ENCODE results near the gene EREG.
A peak's percentile ranks its signal among the peaks of the same experiment; 100 is the strongest.
"Not testable (repeated sequence)": the region's sequence is repeated elsewhere in the genome, so short reads cannot be mapped to it uniquely, and the experiment has no call there.

EREG gene, protein sequence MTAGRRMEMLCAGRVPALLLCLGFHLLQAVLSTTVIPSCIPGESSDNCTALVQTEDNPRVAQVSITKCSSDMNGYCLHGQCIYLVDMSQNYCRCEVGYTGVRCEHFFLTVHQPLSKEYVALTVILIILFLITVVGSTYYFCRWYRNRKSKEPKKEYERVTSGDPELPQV

DNA sequence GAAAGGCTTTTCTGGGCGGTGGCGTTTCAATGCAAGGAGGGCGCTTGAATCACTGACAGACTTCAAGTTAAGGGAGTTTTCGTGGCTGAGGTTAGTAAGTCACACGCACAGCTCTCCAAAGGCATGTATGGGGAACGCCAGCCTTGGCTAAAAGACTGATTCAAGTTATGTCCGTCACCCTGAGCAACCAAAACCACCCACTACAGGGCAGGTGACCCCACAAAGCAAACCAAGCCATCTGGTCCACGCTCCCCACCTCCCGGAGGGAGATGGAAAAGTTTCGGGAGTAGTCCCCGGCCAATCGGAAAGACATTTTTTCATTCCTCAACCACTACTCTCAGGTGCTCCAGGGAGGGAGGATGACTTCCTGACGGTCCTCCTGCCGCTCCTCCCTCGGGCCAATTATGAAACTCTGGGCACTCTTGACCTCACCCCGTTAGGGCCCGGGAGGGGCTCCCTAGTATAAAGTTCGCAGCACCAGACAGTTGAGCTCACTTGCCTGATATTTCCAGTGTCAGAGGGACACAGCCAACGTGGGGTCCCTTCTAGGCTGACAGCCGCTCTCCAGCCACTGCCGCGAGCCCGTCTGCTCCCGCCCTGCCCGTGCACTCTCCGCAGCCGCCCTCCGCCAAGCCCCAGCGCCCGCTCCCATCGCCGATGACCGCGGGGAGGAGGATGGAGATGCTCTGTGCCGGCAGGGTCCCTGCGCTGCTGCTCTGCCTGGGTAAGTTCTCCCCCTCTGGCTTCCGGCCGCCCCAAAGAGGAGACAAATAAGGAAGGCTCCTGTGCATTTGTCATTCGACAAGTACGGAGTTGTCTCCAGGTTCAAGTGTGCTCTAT is at the start of gene EREG:
TSS of gene EREG (plus strand) at position 494 of the 840 bp plus-strand sequence. CDS start at position 658, 164 bp downstream.
- DNase-seq = peak; percentile 78

DNA sequence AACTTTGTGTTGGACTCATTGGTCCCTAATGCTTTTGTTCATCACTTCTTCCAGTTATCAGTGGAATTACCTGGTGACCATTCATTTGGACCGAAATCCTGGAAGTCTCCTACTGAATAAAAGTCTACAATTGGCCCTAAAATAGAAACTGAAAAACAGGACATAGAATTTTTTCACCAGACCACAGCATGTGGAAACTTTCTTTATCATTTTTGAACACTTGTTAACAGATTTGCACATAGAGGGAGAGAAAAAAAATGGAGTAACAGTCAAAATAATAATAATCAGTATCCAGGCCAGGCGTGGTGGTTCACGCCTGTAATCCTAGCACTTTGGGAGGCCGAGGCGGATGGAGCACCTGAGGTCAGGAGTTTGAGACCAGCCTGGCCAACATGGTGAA is 49.6 kb upstream of the EREG start:
- DNase-seq = no peak

DNA sequence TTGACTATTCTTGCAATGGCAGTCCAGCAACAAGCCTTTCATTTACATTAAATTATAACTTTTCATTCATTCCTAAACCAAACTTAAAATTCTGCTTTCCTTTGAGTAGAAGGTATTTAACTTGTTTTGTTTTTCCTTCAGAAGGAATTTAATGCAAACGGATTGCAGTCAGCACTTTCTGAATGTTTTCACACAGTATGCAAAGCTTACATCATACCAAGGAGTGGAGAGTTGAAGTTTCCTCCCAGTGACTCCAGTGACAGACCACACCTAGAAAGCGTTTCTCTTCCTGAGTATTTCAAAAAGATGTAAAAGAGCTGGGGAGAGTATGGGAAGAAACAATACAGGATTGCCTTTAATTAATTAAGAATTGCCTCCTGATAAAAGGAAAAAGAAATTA is 48.5 kb upstream of the EREG start:
- DNase-seq = no peak

DNA sequence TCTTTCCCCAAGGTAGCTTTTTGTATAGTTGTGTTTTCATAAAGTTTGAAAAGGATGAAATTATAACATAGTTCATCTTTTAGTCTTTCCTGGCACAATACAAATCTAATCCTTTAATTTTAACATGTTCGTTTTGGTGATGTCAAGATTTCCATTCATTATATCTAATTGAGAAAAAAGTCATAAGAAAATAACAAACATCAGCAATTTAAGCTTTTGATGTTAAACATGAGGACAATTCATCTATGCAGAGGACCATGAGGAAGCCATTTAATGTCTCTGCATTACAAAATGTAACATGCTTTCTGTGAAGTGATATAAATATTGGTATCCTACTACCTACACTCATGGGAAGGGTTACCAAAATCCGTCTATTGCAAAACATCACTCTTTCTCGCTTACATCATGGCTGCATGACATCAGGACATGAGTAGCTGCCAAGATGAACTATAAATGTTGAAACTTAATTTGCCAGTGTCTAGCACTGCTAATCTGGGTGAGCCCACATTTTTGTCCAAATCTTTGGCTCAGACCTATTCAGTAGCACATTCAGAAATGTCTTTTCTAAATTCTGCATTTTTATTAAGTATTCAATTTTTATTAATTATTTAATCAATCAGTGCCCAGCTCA is 47.2 kb upstream of the EREG start:
- no peak for DNase-seq

DNA sequence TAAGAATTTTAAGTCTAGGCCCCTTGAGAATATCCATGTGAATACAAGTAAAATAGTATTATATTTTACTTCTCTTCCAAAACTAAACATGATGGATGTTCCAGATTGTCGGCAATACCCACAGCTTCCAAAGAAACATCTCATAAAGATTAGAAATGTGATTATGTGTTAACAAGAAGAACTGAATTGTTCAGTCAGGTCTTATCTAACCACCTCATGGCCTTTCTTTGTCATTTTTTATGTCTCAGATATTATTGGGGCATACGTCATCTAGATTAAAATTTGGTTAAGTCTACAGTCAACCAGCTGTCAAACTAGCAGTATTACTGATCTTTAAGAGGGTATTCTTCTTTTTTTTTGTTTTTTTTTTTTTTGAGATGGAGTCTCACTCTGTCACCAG is 46.7 kb upstream of the EREG start:
- no peak for DNase-seq

DNA sequence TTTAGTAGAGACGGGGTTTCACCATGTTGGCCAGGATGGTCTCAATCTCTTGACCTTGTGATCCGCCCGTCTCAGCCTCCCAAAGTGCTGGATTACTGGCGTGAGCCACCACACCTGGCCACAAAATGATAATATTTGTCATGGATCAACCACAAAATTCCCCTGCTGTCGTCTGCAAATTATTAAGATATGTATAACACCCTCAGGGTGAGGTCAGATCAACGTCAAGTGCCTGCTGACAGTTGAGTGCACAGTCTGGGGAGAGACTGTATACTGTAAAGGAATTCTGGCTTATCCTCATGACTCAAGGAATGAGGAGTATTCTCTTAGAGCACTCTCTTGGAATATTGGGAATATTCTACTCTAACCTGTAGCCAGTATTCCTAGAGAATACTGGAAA is 45.5 kb upstream of the EREG start:
- DNase-seq = no peak

DNA sequence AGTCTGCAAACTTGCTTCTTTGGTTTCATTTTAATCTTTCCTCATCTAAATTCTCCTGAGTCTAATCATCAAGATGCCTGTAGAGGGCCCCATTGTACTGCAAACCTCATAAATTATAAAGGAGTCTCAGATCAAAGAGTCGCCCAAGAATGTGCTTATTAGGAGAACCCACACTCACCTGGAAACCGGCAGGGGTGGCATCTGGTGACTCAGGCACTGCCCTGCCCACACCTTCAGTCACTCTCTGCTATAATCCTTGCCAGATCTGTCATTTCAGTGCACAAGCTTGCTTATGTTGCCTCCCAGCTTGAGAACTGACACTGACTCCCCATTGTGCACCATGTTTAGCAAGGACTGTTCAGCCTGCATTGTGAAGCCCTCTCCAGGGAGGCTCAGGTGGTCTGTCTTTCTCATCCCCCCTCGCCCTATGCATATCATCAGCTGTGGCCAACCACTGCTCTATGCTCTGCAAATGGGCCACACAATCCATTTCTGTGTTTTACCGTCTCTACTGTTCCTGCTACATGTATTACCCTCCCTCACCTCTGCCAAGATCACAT is 44.3 kb upstream of the EREG start:
- peak; percentile 83 for DNase-seq

DNA sequence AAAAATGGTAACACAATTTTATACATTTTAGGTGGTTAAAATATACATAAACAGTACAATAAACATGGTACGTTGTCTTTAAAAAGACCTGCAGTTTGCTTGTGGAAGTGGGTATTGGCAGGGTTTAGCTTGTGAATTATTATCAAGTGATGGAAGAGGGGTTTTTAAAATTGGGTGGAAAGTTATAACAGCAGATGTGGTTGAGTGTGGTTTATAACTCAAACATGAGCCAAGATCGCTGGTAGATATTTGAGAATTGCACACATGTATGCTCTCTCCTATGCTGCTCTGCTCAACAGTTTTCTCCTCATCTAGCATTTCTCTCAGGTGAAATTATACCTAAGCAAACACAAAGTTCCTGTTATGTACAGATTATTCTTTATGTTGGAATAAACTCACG is 42.6 kb upstream of the EREG start:
- DNase-seq = no peak

DNA sequence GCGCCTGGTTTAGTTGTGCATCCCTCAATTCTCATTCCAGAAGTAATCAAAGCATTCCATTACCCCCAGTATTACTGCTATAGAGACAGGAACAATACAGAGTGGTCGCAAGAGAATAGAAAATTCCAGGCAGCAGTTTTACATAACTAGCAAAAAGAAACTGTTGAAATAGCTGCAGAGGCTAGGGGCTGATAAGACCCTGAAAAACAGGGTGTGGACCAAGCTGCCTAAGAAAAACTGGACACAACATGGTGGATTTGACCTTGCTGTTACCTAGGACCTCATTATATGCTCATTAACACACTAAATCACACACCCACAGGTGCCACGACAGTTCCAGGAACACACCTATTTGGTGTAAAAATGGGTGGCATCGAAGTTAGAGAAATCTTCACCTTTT is 41.3 kb upstream of the EREG start:
- DNase-seq = no peak

DNA sequence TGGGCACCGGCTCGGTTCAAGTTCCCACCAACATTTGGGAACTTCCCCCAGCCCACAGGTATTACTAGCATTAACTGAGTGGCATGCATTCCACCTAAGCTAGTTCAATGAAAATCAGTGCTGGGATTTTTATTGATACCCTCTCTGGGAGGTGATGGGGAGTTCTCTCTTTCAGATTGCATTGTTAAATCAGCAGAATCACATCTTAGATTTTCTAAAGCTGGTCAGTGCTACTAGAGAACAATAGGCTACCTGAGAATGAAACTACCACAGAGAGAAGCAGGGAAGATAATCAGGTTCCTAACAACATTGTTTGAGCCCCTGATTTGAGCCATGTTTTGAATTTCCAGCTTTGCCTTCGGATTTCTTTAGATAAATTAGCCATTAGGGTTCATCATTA is 40.7 kb upstream of the EREG start:
- DNase-seq = no peak

DNA sequence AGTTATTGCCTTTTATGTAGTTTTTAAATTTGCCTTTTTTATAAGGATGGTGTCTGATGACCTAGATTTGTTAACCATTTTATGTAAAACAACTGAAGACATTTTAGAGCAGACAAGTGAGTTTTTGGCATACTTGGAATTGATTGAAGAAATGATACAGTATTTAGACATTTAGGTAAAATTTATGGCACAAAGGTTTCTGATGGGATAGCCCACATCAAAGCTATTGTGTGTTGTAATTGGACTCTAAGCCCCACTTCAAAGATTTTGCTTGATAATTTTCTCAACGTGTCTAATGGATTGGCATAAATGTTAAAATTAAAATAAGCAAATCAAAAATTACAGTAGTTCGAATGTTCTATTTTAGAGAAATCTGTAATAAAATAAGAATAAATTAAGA is 39.1 kb upstream of the EREG start:
- DNase-seq = no peak

DNA sequence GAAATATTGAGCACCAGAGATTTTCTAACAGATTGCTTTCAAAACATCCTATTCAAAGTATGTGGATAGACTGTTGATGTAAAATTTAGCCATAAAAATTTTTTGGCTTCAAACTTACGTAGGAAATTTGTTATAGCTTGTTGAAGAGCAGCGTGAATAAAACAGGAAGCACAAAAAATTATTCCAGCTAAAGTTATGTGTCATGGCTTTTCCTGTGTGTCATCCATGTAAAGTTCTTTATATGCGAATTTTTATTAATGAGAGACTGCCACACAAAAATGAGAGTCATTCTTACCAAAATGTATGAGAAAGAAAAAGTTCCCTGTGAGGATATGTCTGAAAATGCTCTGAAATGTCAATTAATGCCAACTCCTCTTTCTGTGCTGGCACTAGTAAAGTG is 37.2 kb upstream of the EREG start:
- no peak for DNase-seq

DNA sequence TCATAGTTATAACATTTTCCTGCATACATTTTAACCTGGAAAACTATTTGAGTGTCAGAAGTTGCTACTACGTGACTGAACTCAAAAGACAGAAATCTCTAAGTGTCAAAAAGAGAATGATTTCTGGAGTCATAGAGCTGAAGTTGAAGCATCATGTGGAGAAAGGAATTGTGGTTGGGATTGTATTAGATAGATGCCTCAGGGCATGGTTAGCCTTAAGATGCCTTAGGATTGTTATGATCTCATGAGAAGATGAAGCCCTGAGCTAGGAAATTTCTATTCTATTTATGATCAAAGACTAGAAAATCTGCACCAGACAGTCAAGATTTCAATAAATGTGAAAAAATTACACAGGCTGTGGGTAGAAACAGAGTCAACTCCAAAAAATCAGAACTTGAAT is 36.4 kb upstream of the EREG start:
- no peak for DNase-seq

DNA sequence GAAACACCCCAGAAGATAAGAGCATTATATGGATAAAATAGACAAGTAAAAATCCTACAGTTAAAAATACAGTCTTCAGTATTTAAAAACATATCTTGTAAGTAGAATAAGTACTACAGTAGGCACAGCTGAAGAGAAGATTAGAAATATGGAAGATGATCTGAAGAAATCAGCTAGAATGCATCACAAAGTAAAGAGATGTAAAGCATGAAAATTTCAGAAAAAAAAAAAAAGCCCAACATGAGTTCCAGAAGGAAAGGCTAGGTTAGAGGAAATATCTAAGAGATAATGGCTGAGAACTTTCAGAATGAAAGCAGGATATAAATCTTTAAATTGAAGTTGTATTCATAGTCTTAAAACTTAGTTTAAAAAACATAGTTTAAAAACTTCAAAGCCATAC is 35.6 kb upstream of the EREG start:
- no peak for DNase-seq

DNA sequence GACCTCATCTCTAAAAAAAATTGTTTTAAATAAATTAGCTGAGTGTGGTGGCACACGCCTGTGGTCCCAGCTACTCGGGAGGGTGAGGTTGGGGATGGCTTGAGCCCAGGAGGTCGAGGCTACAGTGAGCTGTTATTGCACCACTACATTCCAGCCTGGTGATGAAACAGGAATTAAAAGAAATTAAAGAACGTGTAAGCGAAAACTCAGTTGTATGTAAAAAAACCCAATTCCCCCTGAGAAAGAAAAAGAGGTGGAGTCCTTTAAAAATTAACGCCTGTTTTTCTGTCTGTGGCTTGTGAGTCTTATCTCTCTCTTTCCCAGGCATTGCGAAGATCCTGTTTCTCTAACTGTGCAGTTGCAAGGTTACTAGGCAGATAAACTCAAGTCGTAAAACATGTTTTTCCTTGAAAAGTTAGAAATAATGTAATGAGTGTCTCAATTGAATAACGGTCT is 34.6 kb upstream of the EREG start:
- DNase-seq = no peak

DNA sequence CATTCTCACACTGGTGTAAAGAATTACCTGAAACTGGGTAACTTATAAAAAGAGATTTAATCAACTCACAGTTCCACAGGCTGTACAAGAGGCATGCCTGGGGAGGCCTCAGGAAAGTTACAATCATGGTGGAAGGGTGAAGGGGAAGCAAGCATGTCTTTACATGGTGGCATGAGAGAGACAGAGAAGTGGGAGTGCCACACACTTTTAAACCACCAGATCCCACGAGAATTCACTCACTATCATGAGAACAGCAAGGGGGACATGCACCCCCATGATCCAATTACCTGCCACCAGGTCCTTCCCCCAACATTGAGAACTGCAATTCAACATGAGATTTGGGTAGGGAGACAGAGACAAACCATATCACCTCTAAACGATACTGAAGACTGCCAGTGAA is 33.7 kb upstream of the EREG start:
- DNase-seq = no peak

DNA sequence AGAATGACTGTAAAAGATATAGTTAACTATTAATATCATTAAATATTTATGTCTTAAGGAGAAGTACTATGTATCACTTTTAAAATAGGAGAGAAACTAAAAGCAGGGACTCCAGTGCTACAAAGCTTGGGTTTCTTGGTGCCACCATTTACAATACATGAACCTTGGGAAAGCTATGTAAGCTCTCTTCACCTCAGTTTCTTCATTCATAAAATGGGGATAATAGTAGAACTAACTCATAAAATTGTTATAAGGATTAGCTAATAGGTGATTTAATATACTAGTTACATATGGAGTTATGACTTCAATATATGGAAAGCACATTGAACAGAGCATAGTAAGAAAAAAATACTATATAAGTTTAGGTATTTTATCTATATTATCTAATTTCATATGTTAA is 33.0 kb upstream of the EREG start:
- DNase-seq = no peak

DNA sequence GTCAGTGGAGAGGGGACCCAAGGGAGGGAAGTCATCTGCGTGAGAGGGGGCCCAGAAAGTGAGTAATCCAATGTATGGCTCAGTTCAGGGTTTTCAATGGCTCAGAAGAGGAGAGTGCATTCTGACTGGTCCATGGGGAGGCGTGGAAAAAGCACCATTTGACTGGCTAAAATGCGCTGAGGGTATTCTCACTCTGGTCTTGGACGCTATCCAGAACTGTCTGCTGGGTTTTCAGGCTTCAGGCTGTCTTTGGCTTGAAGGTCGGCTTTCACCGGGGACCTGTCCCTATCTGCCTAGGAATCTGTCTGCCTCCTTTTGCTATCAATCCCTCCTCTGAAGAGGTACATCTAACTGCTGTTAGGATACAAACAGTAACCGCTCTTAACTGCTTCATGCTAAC is 30.3 kb upstream of the EREG start:
- peak; percentile 68 for DNase-seq

DNA sequence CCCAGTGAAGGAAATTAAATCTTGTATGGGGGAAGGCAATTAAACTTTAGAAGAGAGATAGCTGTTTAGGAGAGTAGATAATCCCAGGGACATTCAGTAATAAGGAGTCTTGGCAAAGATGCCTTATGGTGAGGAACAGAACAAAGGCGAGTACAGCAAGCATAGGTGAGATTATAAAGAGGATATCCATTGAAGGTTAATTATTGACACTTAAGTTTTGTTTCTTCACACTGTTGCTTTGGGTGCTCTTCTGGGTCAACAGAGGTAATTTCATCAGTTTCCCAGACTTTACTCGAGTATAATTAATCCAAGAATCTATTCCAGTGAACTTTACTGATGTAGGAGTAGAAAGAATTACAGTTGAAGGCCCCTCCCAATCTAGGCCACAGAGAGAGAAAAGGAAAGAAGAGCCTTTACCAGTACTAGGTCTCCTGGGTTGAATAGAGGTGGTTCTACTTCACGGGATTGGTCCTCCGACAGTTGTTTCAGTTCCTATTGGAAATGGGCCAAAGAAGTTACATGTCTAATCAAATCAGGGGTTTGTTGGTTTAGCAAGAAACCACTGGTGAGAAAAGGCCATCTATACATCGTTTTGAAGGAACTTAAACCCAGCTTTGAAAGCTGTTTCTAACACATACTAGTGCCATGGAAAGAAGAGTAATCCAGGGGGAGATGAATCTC is 29.5 kb upstream of the EREG start:
- DNase-seq = no peak

DNA sequence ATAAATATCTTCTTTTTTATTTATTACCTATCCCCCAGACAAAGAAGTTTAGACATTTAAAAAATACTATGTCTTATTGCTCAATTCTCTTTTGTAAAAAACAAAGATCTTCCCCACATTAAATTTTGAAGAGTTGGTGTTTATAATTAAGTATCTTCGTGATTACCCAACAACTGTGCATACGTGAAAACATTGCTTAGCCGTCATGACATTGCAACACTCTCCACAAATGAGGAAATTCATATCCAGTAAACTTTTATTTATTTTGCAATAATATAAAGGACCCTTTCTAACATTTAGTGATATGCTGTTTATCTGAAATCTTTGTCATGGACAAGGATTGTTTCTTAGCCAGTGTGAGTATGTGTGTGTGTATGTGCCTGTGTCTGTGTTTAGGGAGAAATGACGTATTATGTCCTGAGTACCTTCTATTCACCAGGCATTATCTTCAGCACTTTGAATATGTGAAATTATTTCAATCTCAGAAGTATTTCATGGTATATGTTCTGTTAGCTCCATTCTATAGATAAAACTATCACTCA is 26.1 kb upstream of the EREG start:
- no peak for DNase-seq

DNA sequence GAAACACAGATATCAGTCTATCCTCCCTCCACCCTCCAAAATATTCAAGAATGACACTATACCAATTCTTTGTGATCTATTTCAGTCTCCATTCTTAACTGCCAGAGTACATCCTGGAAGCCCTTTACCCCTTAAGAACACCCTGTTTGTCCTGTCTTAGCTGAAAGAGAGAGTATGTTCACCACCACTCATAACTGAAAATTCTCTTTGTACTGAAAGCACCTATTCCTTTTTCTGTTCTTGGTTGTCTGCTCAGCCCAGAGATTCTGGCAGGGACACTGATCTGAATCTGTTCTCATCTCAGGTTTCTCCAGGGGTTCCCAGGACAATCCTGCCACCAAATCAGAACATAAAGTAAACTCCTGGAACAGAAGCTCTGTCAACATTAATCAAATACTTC is 25.4 kb upstream of the EREG start:
- no peak for DNase-seq

DNA sequence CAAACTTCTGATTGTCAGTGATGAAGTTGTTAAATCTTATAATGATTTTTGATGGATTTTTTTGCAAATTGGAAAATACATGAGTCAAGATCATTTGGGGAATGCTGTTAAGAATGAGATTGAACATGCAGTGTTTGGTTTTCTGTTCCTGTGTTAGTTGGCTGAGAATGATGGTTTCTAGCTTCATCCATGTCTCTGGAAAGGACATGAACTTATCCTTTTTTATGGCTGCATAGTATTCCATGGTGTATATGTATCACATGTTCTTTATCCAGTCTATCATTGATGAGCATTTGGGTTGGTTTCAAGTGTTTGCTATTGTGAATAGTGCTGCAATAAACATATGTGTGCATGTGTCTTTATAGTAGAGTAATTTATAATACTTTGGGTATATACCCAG is 24.5 kb upstream of the EREG start:
- not testable (repeated sequence) for DNase-seq

DNA sequence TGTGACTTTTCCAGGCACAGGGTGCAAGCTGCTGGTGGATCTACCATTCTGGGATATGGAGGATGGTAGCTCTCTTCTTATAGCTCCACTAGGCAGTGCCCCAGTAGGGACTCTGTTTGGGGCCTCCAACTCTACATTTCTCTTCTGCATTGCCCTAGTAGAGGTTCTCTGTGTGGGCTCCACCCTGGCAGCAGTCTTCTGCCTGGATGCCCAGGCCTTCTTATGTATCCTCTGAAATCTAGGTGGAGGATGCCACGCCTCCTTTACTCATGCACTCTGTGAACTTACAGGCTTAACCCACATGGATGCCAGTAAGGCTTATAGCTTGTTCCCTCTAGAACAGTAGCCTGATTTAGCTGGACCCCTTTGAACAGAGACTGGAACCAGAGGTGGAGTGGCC is 20.9 kb upstream of the EREG start:
- DNase-seq = no peak

All from islet precursor cell (in vitro differentiated cells).